HG02943 (cell line): ENCODE results near the gene SAMD4B.
"Not testable (repeated sequence)": the region's sequence is repeated elsewhere in the genome, so short reads cannot be mapped to it uniquely, and the experiment has no call there.

Source experiments
- ATAC-seq: cut with Tn5 transposase; IDR thresholded peaks from one replicate; pipeline ENCODE4 v1.9.1; 2021; ENCODE audit warnings: mild to moderate bottlenecking, low read depth, moderate library complexity; ENCODE audit not compliant: unreplicated experiment

Gene SAMD4B

DNA sequence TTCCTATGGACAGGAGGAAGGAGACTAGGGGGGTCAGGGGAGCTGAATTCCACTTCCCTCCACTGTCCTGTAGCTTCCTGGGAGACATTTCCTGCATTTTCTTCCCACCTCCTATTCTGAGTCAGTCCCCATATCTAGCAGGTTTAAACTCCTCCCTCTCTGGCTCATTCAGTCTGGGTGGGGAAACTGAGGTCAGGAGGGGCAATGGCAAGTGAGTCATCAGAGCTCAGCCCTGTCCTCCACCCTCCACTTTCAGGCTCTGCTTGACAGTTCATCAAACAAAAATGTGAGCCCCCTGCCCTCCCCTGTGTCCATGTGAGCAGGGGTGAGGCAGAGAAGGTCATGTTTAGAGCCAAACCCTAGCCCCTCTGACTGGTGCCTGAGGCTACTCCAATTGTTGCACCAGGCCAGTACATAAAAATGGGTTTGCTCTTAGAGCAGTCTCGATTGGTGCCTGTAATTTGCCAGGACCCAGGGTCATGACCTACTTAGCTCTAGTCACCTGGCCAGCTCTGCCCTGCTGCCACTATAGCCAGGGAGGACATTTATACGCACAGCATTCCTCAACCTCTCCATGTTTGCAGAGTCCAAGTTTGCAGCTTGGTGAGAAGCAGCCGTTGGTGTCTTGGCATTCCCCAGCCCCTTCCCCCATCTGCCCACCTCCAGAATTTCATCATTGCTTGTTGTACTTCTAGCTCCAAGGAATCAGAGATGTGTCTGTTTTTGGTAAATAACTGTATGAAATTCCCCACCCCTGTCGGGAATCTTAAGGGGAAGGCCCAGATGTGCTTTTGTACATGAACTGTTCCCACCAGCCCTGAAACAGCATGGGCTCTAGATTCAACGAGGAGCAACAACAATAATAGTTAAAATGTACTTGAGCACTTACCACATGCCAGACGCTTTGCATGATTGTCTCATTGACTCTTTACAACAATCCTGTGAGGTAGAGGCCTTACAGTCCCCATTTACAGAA is 20.7 kb downstream of the SAMD4B start:
- no peak for ATAC-seq

DNA sequence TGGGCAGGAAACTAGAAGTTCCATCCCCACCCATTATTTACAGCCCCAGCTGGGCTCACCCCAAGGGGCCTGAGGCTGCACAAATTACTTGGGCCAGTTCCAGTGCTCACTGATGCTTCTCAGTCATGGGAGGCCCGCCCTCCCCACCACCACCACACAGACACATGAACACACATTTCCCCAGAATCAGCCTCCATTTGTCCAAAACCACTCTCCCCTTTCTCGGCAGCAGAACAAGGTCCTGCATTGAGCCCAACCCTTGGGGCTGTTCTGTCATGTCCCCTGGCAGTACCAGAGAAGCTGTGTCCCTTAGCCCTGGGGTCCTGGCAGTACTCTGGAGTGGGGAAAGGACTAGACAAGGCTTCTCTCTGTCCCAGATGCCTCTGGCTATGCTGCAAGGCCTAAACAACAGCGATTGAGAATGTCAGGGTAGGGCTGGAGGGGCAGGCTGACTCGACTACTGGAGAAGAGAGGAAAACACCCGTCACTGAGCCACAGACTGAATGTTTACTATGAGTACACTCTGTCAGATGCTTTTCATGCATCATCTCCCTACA is 21.8 kb downstream of the SAMD4B start:
- no peak for ATAC-seq

- no peak for ATAC-seq
Measured at GRCh38 chr19:39365531-39365930, 23.3 kb downstream of the SAMD4B start.

- no peak for ATAC-seq
Measured at GRCh38 chr19:39369200-39369599, 27.0 kb downstream of the SAMD4B start.

DNA sequence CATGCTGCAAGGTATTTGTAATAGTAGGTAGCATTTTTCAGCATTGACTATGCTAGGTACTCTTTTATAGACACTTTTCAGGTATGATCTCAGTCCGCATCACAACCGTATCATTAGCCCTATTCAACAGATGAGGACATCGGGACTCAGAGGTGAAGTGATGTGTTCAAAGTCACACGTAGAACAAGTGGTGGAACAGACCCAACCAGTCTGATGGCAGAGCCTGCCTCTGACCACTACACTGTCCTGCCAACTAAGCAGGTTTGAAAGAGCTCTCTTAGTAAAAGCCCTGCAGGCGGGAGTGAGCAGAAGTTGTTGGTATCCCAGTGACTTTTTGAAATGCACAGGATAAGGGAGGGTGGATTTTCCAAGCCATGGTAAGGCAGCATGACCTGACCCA is 28.5 kb downstream of the SAMD4B start:
- ATAC-seq: no peak

- ATAC-seq: no peak
Measured at GRCh38 chr19:39372047-39372802, 30.0 kb downstream of the SAMD4B start.

DNA sequence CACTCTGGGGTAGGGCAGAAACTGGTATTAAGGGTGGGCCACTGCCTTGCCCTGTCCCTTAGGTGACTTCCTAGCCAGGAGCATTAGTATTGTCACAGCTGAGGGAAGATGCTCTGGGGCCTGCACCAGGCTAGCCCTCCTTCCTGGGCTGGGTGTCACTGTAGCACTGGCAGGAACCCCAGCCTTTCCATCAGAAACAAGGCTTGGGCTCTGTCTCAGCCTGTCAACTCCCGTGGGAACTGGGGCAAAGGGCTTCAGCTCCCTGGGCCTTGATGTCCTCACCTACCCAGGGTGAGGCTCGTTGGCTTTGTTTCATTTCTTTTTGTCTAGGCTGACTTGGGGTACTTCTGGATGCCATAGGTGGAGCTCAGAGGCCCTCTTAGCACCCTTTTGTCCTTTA is 30.7 kb downstream of the SAMD4B start:
- no peak for ATAC-seq

DNA sequence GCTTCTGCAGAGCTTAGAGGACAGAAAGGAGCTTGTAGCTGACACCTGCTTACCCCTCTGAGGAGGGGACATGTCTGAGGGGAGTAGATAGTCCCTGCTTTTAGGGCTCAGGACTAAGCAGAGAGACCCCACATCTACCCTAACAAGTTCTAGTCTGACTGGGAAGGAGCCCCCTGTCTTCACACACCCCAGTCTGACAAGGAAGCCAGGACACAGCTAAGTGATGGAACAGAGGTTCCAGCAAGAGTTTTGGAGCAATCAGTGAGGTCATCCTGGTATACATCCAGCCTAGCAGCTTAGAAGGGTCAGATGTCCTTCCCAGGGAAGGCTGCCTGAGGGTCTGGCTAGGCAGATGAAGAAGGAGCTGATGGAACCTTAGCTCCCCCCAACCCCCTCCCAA is 33.7 kb downstream of the SAMD4B start:
- no peak for ATAC-seq

GRCh38 chr19:39377373-39378362 is 35.4 kb downstream of the SAMD4B start:
- no peak for ATAC-seq

- ATAC-seq: not testable (repeated sequence)
Measured at GRCh38 chr19:39379366-39379765, 37.1 kb downstream of the SAMD4B start.

DNA sequence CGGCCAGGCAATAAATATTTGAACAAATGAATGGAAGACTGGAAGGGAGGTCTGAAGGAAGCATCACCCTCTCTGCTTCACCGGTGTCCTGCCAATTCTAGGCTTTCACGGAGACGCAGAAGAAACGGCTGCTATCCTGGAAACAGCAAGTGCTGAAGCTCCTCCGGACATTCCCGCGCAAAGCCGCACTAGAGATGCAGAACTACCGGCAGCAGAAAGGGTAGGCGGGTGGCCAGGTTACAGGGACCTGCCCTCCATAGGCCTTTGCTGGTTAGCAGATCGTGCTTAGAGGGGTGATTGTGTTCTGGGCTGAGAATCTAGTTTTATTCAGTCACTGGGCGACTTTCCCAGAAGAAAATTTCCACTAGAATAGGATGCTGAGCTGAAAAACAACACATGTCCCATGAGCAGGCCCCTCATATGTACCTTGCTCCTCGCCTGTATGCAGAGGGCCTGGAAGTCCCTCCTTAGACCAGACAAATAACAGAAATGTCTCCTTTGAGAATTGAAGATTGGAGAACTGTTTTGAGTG is 37.7 kb downstream of the SAMD4B start:
- no peak for ATAC-seq

DNA sequence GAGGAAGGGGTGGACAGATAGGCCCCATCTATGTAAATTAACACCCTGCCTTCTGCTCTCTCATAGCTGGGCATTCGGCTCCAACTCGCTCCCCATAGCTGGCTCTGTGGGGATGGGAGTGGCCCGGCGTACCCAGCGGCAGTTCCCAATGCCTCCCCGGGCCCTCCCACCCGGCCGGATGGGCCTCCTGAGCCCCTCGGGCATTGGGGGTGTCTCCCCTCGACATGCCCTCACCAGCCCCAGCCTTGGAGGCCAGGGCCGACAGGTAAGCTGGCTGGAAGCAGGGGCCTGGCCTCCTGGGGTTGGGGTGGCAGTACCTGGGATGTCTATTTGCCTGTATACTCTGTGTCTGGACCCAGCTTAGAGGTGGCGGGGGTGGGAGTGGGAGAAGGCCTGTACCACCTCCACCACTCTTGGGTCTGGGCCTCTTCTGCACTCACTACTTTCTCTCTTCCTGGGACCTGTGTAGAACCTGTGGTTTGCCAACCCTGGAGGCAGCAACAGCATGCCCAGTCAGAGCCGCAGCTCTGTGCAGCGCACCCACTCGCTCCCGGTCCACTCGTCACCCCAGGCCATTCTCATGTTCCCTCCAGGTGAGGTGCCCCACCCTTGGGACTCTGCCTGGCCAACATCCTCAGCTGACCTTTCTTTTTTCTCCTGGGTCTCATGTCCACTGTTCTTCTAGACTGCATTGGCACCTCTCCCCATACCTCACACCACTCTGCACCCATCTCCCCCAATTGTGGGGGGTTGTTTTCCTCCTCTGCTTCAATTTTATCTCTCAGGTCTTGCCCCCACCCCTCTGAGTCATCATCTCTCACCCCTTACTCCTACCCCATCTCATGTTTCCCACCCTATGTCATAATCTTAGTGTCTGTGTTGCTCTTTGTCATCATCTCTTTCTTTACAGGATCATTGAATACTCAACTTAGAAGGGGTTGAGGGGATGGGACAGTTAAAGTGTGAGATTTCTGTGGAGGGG is 38.6 kb downstream of the SAMD4B start:
- no peak for ATAC-seq

- no peak for ATAC-seq
Measured at GRCh38 chr19:39381910-39382611, 39.8 kb downstream of the SAMD4B start.

DNA sequence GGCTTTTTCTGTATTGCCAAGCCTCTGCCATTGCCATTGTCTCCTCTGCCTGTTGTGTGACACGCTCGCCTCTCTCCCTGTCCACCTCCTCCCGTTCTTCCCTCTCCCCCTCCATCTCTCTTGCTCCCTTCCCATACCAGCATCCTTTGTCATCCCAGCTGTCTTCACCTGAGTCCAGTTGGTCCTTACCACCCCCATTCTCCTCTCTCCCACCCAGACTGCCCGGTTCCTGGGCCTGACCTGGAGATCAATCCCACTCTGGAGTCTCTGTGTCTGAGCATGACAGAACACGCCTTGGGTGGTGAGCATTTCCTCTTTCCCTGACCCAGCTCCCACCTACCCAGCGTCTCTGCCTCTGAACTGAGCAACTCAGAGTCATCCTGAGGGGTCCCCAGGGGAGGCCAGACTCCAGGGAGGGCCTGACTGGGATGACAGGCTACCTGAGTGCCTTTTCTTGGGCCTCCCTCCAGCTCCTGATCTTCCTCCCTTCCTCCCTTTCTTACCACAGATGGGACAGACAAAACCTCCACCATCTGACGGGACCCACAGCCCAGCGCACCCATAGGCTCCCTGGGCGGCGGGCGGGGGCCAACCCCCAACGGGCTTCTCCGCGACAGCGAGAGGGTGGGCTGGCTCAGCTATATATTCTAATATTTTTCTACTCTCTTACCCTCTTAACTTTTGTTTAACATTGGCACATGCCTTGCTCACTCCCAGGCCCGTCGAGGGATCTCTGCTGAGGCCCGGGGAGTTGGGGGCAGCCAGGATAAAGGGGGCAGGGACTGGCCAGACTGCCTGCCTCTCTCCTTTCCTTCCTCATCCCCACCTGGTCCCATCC is 41.0 kb downstream of the SAMD4B start:
- no peak for ATAC-seq

DNA sequence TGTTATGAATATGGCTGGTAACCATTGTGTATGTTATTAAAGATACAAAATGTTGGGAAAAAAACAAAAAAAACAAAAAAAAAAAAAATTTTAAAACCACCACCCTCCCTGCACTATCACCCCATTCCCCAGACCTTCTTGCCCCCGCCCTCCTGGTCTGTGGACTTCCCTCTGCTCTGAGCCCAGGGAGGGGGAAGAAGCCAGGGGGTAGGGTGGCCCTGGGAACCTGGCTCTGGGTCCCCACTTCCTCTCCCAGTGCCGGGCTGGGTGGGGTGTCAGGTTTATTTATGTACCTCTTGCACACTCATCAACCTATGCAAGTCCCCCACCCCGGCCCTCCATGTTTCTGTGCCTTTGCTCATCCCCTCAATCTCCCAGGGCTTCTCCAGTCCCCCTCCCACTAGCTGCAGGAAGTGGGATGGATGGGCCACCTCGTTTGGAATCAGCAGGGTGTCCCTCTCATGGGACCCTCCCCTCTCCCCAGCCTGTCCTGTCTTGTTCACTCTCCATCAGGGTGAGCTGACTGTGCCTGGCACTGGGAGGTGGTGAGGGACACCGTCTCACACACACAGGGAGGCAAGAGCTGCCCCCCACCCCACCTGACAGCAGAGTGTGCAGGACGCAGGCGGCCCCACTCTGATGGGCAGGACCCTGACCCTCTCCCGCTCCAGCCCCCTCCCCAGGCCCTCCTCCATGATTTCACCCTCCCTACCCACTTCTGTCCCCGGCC is 42.8 kb downstream of the SAMD4B start:
- no peak for ATAC-seq

DNA sequence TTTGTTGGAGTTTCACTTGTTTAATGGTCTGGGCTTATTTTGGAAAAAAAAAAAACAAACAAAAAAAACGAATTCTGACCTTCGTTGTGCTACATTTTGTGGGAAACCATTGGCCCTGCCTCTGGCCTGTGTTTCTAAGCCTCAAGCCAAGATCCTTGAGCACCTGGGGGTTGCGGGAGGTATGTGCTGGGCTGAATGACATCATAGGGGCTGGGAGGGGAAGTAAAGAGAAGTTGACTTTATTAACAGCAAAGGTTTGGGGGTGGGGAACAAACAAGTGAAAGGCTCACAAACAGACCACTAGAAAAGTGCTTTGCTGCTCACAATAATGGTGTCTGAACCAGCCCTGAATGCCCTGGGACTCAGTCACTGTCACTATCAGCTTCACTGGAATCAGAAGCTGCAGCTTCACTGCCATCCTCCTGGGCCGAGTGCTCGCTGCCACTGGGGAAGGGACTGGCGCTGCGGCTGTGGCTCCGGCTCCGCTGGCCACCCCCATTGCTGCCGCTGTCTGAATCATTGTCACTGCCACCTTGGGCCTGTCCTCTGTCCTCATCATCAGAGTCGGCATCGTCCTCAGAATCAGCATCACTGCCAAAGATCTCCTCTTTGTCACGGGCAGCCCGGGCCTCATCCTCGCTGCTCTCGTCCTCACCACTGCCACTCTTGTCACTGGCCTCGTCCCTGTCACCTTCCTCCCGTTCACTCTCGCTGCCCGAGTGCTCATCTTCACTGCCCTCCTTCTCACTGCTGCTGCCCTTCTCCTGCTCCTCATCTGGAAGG is 43.6 kb downstream of the SAMD4B start:
- no peak for ATAC-seq
